Measurements from ENCODE around the gene MBP. TPM values are rescaled to one million over a fixed set of nuclear protein-coding genes. Genes with fewer than 3 reads are reported as not detected.

Gene MBP
- total and polyA plus RNA-seq, 2 of the 13 experiments (the other 11 are each of a cell fraction or from before 2014, with no cell fraction given): 5.0 to 8.5 TPM

DNA sequence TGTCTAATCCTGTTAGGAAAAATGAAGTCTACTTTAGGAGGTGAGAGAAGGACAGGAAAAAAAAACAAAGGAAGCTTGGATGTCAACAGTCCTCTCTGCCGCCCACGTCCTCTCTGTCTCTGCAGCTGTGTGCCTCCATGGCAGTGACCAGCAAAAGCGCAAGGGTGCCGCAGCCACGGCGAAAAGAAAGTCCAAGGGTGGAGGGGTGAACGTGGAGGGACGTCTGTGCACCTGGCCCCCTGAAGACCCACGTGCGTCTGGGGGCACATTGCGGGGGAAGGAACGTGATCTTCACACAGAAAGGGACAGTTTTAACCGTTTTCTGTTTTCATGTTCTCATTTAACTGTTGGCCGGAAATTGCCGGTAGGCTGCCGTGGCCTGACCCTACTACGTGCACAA, 152.7 kb downstream of the MBP start:
- Histone ChIP-seq H4K20me1 (ENCODE audit: insufficient read depth, low read length) (no peaks in the 10 kb centered on the region), H3K27ac (ENCODE audit: extremely low read length, insufficient read depth, low read length) (no peak overlapping the region), H3K36me3 (replicated peaks in 1 of 2; ENCODE audit: control insufficient read depth in 1 of 2, insufficient read depth in 2 of 2, low read length in 2 of 2) (no peaks in the 10 kb centered on the region), H3K79me2 (ENCODE audit: insufficient read depth, low read length) (no peaks in the 10 kb centered on the region), H3K9me3 (ENCODE audit: low read length) (no peaks in the 10 kb centered on the region), H3K27me3 (ENCODE audit: control insufficient read depth in 1 of 2, insufficient read depth in 2 of 2, low read length in 2 of 2) (no peaks in the 10 kb centered on the region), H3K4me2 (ENCODE audit: low read depth, low read length) (no peak overlapping the region), H2AFZ (ENCODE audit: low read length) (no peak overlapping the region), H3K4me3 (replicated peaks in 1 of 3; ENCODE audit: insufficient read depth in 1 of 3, low read depth in 2 of 3, low read length in 3 of 3) (no peak overlapping the region), H3K9ac (ENCODE audit: insufficient read depth, low read depth, low read length) (no peak overlapping the region), H3K4me1 (ENCODE audit: insufficient read depth, low read length) (peaks cover 30% of the 10 kb centered on the region)
- WGBS (ENCODE audit: low lambda C conversion rate): 96% methylated on average over 17 of the region's 17 CpGs
- FAIRE-seq (no peak), DNase-seq (ENCODE audit: low spot score) (no peak), ATAC-seq (no peak)
- POLR2A ChIA-PET: no interaction called here
- CTCF ChIA-PET (ENCODE audit: low intra/inter-chr PET ratio, low total read pairs): no interaction called here
- intact Hi-C loops (cut with micrococcal nuclease; ENCODE audit: unreplicated experiment) (no loop called here), in situ Hi-C loops (cut with HindIII; ENCODE audit: extremely low pct_ligation_motif_present, low pct_unique_long_range_greater_than_20kb) (loop anchor here (10.0 kb wide), 1 partner anchor 175 kb away; no protein-coding TSS in a partner anchor)
- BruUV-seq (replicated peaks): no TSS peak
- TF ChIP-seq ZSCAN30 (CRISPR knock-in tag; IDR thresholded peaks at IDR 0.05) (no peak), TAF1 (CRISPR knock-in tag; IDR thresholded peaks at IDR 0.05) (no peak), RORA (CRISPR knock-in tag; IDR thresholded peaks at IDR 0.05) (no peak), NFE2L1 (CRISPR knock-in tag; IDR thresholded peaks at IDR 0.05; ENCODE audit: borderline replicate concordance) (no peak), ZNF546 (CRISPR knock-in tag; conservative IDR thresholded peaks at IDR 0.05) (no peak), IKZF1 (IDR thresholded peaks at IDR 0.05) (no peak), ZNF550 (CRISPR knock-in tag; IDR thresholded peaks at IDR 0.05; ENCODE audit: borderline replicate concordance) (no peak), ADNP (CRISPR knock-in tag; IDR thresholded peaks at IDR 0.05) (no peak), ZBTB1 (CRISPR knock-in tag; IDR thresholded peaks at IDR 0.05; ENCODE audit: borderline replicate concordance) (no peak), RCOR2 (CRISPR knock-in tag; IDR thresholded peaks at IDR 0.05) (no peak), ZFYVE20 (CRISPR knock-in tag; IDR thresholded peaks at IDR 0.05; ENCODE audit: borderline replicate concordance, low read depth) (no peak), HOXA5 (CRISPR knock-in tag; IDR thresholded peaks at IDR 0.05) (no peak), FOSL2 (CRISPR knock-in tag; IDR thresholded peaks at IDR 0.05) (no peak), ZNF788 (CRISPR knock-in tag; IDR thresholded peaks at IDR 0.05; ENCODE audit: borderline replicate concordance) (no peak), MEF2D (CRISPR knock-in tag; IDR thresholded peaks at IDR 0.05) (no peak), NAIF1 (CRISPR knock-in tag; IDR thresholded peaks at IDR 0.05; ENCODE audit: borderline replicate concordance) (no peak), ZNF17 (CRISPR knock-in tag; IDR thresholded peaks at IDR 0.05) (no peak)
- TF ChIP-seq, protein P1, sequence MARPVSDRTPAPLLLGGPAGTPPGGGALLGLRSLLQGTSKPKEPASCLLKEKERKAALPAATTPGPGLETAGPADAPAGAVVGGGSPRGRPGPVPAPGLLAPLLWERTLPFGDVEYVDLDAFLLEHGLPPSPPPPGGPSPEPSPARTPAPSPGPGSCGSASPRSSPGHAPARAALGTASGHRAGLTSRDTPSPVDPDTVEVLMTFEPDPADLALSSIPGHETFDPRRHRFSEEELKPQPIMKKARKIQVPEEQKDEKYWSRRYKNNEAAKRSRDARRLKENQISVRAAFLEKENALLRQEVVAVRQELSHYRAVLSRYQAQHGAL (CRISPR knock-in tag; IDR thresholded peaks at IDR 0.05; ENCODE audit: not compliant biosample characterization): no peak
- TF ChIP-seq, protein P2, sequence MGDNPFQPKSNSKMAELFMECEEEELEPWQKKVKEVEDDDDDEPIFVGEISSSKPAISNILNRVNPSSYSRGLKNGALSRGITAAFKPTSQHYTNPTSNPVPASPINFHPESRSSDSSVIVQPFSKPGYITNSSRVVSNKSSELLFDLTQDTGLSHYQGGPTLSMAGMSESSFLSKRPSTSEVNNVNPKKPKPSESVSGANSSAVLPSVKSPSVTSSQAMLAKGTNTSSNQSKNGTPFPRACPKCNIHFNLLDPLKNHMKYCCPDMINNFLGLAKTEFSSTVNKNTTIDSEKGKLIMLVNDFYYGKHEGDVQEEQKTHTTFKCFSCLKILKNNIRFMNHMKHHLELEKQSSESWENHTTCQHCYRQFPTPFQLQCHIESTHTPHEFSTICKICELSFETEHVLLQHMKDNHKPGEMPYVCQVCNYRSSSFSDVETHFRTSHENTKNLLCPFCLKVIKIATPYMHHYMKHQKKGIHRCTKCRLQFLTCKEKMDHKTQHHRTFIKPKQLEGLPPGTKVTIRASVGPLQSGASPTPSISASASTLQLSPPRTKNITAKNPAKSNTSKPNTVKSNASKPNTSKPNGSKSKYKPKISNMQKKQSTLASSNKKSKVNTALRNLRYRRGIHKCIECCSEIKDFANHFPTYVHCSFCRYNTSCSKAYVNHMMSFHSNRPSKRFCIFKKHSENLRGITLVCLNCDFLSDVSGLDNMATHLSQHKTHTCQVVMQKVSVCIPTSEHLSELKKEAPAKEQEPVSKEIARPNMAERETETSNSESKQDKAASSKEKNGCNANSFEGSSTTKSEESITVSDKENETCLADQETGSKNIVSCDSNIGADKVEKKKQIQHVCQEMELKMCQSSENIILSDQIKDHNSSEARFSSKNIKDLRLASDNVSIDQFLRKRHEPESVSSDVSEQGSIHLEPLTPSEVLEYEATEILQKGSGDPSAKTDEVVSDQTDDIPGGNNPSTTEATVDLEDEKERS (CRISPR knock-in tag; IDR thresholded peaks at IDR 0.05): no peak

Data from HepG2 (cell line).